Neural cell (in vitro differentiated cells): ENCODE measurements around the gene MALRD1.

Source experiments
- CTCF ChIP-seq: fragments of 450-650 bp; IDR thresholded peaks from 2 replicates; pipeline ENCODE4 v1.5.1; 2014; ENCODE audit warnings: antibody characterized with exemption, mild to moderate bottlenecking, moderate library complexity; ENCODE audit not compliant: poor library complexity, severe bottlenecking
- EZH2 ChIP-seq: fragments of 200-600, 300-800 bp; shearing (Covaris generic), sonication (generic); IDR thresholded peaks from 2 replicates; pipeline ENCODE4 v1.6.1; 2014; ENCODE audit warnings: antibody characterized with exemption, low read length, borderline replicate concordance, mild to moderate bottlenecking; ENCODE audit not compliant: insufficient read depth, poor library complexity, severe bottlenecking
- POLR2AphosphoS5 ChIP-seq: IDR thresholded peaks from 2 replicates; pipeline ENCODE4 v1.6.1; 2012
- REST ChIP-seq: IDR thresholded peaks from 2 replicates; pipeline ENCODE4 v1.6.1; 2012; ENCODE audit warnings: borderline replicate concordance
- SMC3 ChIP-seq: fragments of 450-650 bp; conservative IDR thresholded peaks from 2 replicates; pipeline ENCODE4 v1.6.1; 2014; ENCODE audit warnings: antibody characterized with exemption, mild to moderate bottlenecking, moderate library complexity; ENCODE audit not compliant: poor library complexity
- TAF1 ChIP-seq: IDR thresholded peaks from 2 replicates; pipeline ENCODE4 v1.6.1; 2012; ENCODE audit warnings: low read depth

DNA sequence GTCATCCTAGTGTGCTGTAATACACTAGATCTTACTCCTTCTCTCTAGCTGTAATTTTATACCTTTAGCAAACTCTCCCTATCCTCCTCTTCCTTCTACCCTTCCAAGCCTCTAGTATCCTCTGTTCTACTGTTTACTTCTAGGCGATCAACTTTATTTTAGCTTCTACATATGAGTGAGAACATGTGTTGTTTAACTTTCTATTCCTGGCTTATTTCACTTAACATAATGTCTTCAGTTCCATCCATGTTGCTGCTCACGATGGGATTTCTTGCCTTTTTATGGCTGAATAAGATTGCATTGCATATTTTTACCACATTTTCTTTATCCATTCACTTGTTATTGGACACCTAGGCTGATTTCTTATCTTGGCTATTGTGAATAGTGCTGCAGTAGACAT is 318.6 kb downstream of the MALRD1 start:
- TF ChIP-seq CTCF (no peak), REST (no peak), EZH2 (no peak), POLR2AphosphoS5 (no peak), SMC3 (no peak), TAF1 (no peak)
